Rectal smooth muscle tissue (tissue), 1 donor: Measurements from ENCODE around the gene ARSJ.
"Not testable (repeated sequence)": the region's sequence is repeated elsewhere in the genome, so short reads cannot be mapped to it uniquely, and the experiment has no call there.

ENCODE experiments used
- H3K27ac ChIP-seq: one replicate; pipeline ENCODE4 v1.7.0; 2013; ENCODE audit warnings: low read depth, low read length, inconsistent platforms
- H3K27me3 ChIP-seq: one replicate; pipeline ENCODE4 v1.7.0; 2013; ENCODE audit warnings: low read length; ENCODE audit not compliant: control insufficient read depth, insufficient read depth
- H3K36me3 ChIP-seq: one replicate; pipeline ENCODE4 v1.7.0; 2013; ENCODE audit warnings: low read length; ENCODE audit not compliant: control insufficient read depth, insufficient read depth
- H3K4me1 ChIP-seq: one replicate; pipeline ENCODE4 v1.7.0; 2013; ENCODE audit warnings: low read length; ENCODE audit not compliant: control insufficient read depth, insufficient read depth
- H3K4me3 ChIP-seq: one replicate; pipeline ENCODE4 v1.7.0; 2013; ENCODE audit warnings: low read length
- H3K9ac ChIP-seq: one replicate; pipeline ENCODE4 v1.7.0; 2013; ENCODE audit warnings: low read length

ARSJ gene

GRCh38 chr4:114005569-114006442 lies 26.4 kb upstream of the ARSJ start:
- H3K36me3 ChIP-seq: no peaks in the 10 kb centered on the region
- no peak overlapping the region for H3K4me3 ChIP-seq
- no peak overlapping the region for H3K9ac ChIP-seq
- no peak overlapping the region for H3K27ac ChIP-seq
- H3K4me1 ChIP-seq: no peaks in the 10 kb centered on the region
- H3K27me3 ChIP-seq: no peaks in the 10 kb centered on the region

DNA sequence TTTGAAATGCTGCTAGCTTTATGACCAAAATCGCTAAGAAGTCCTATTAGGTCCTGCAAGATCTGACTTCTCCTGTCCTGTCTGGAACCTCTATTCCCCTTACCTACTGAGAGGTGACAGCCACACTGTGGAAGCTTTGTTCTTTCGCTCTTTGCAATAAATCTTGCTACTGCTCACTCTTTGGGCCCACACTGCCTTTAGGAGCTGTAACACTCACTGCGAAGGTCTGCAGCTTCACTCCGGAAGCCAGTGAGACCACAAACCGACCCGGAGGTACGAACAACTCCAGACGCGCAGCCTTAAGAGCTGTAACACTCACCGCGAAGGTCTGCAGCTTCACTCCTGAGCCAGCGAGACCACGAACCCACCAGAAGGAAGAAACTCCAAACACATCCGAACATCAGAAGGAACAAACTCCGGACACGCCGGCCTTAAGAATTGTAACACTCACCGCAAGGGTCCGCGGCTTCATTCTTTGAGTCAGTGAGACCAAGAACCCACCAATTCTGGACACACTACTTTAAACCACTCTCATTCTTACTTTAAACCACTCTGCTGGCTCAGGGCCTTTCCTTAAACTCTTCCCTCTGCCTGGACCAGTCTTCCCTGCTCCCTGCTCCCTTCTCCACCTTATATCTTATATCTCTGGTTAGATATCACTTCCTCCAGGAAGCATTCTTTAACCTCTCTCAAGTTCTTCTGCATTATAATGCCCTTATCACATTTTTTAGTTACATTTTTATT lies 25.2 kb upstream of the ARSJ start:
- H3K4me3 ChIP-seq, H3K4me1 ChIP-seq, H3K9ac ChIP-seq, H3K27me3 ChIP-seq, H3K36me3 ChIP-seq, H3K27ac ChIP-seq: not testable (repeated sequence)

DNA sequence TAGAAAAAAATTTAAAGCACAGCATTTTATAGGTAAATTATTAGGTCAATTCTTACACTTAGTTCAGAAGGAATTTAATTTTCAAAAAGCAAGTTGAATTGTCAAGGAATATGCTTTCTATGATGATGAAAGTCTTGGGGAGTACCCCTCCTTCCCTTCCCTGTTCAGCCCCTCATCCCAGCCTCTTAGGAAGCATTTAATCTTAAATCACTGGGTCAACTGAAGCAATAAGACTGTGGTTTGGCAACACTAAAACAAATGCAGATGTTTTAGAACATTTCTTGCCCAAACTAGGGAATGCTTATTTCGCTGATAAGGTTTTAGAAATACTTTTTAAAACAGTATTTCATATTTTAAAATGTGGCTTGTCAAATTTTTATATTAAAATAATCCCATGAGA lies 19.1 kb upstream of the ARSJ start:
- H3K27ac ChIP-seq: no peak overlapping the region
- no peaks in the 10 kb centered on the region for H3K4me1 ChIP-seq
- H3K27me3 ChIP-seq: no peaks in the 10 kb centered on the region
- no peak overlapping the region for H3K4me3 ChIP-seq
- no peak overlapping the region for H3K9ac ChIP-seq
- H3K36me3 ChIP-seq: no peaks in the 10 kb centered on the region

DNA sequence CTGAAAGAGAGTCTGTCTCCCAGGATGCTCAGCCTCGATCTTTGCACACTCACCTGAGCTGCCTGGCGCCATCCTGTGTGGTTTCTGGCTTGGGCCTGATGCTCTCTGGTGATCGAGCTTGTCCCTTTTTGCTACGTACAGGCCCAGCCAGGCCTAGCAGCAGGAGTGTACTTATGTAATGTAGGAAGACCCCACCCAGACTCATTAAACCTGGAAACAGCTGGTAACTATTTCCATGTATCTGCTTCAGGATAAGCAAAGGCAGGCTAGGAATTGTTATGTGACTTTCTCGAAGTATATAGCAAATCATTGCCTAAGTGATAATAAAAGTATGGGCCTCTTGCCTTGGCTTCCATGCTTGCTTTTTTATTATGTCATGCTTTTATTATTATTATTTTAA lies 18.6 kb upstream of the ARSJ start:
- Histone ChIP-seq H3K4me1 (no peaks in the 10 kb centered on the region), H3K36me3 (no peaks in the 10 kb centered on the region), H3K9ac (no peak overlapping the region), H3K27ac (no peak overlapping the region), H3K4me3 (no peak overlapping the region), H3K27me3 (no peaks in the 10 kb centered on the region)

- Histone ChIP-seq H3K27ac (no peak overlapping the region), H3K4me3 (no peak overlapping the region), H3K36me3 (no peaks in the 10 kb centered on the region), H3K9ac (no peak overlapping the region), H3K4me1 (no peaks in the 10 kb centered on the region), H3K27me3 (no peaks in the 10 kb centered on the region)
Measured at GRCh38 chr4:113997206-113997605, 17.8 kb upstream of the ARSJ start.

GRCh38 chr4:113996599-113997177 lies 17.2 kb upstream of the ARSJ start:
- Histone ChIP-seq H3K27me3 (no peaks in the 10 kb centered on the region), H3K4me1 (no peaks in the 10 kb centered on the region), H3K4me3 (no peak overlapping the region), H3K36me3 (no peaks in the 10 kb centered on the region), H3K27ac (no peak overlapping the region), H3K9ac (no peak overlapping the region)

DNA sequence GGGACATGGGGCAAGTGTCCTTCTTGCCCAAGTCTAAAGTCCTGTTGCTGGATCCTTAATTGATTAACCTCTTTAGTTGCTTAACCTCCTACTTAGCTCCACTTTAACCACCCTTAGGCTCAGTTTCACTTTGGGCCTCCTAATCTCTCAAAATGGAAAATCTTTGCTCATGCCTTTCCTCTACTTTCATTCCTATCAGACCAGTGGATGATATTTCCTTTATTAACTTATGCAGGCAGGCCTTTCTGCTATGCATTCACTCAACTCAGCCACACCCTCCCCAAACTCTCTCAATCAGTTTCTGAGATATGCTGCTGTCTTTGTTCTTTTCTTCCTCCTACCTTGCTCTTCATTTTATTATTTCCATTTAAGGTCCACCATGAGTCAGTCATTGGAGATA lies 14.4 kb upstream of the ARSJ start:
- no peaks in the 10 kb centered on the region for H3K4me1 ChIP-seq
- H3K27ac ChIP-seq: no peak overlapping the region
- H3K36me3 ChIP-seq: no peaks in the 10 kb centered on the region
- no peak overlapping the region for H3K9ac ChIP-seq
- no peak overlapping the region for H3K4me3 ChIP-seq
- H3K27me3 ChIP-seq: no peaks in the 10 kb centered on the region

DNA sequence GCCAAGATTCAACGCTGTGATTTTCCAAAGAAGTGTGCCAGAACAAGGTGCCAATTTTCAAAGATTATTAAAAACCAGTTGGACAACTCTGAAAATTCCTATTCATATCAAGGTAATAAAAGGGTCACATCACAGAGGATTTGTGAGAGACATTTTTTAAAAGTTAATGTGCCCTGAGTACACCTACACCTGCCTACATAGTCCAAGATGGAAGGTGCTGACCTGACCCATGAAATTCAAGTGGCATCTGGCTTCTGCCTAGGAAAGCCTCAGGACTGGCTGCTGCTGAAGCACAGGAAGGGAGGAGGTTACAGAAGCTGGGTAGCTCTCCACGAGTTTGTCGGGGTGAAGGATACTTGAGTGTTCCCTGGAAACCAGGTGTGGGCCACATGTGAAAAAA lies 11.4 kb upstream of the ARSJ start:
- no peaks in the 10 kb centered on the region for H3K36me3 ChIP-seq
- H3K4me1 ChIP-seq: no peaks in the 10 kb centered on the region
- no peaks in the 10 kb centered on the region for H3K27me3 ChIP-seq
- no peak overlapping the region for H3K27ac ChIP-seq
- H3K9ac ChIP-seq: no peak overlapping the region
- no peak overlapping the region for H3K4me3 ChIP-seq

DNA sequence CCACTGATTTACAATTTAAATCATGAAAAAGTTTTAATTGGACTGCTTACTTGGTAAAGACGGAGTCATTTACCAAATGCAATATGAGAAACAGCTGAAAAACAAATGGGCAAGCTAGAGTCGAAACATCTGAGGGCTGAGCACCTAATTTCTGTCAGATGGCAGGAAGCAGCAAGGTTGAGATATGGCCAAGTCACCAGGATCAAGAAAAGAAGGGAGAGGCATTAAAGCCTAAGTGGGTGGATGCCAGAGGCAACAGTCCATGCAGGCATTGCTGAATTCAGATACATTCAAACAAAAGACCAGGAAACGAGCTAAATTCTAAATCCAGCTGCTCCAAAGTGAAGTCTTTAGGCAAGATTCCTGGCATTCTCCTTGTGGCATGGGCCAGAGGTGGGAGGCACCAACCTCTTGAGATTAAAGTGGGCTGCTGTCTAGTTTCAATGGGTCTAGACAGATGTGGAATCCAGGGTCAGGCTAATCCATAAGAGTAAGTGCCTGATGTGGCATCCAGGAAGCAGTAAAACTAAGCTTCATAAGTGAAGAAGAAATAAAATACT lies 8.0 kb upstream of the ARSJ start:
- Histone ChIP-seq H3K4me1 (no peaks in the 10 kb centered on the region), H3K27ac (no peak overlapping the region), H3K4me3 (no peak overlapping the region), H3K36me3 (no peaks in the 10 kb centered on the region), H3K9ac (no peak overlapping the region), H3K27me3 (no peaks in the 10 kb centered on the region)

- Histone ChIP-seq H3K4me1 (no peaks in the 10 kb centered on the region), H3K27me3 (no peaks in the 10 kb centered on the region), H3K36me3 (no peaks in the 10 kb centered on the region), H3K27ac (no peak overlapping the region), H3K4me3 (no peak overlapping the region), H3K9ac (no peak overlapping the region)
Measured at GRCh38 chr4:113982181-113982580, 2.7 kb upstream of the ARSJ start.

DNA sequence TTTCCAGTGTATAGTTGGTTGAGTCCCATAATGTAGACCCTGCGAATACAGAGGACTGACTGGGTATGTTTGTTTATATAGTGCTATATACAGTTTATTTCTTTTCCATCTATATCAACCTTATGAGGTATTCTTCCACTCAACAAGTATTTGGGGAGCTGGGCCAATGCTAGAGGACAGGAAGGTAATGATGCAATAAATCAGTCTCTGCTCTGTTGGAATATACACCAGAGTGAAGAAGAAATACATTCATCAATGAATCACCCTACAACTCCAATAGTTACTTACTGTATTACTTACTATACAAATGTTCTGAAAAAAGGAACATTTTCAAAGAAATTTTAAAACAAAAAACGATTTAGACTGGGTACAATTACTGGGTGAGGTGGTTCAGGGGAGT lies 2.1 kb upstream of the ARSJ start:
- no peaks in the 10 kb centered on the region for H3K36me3 ChIP-seq
- H3K27ac ChIP-seq: no peak overlapping the region
- H3K4me1 ChIP-seq: no peaks in the 10 kb centered on the region
- no peaks in the 10 kb centered on the region for H3K27me3 ChIP-seq
- no peak overlapping the region for H3K4me3 ChIP-seq
- no peak overlapping the region for H3K9ac ChIP-seq

- Histone ChIP-seq H3K9ac (peak overlapping the region; percentile 92), H3K4me1 (no peaks in the 10 kb centered on the region), H3K27me3 (no peaks in the 10 kb centered on the region), H3K27ac (peak overlapping the region; percentile 86), H3K36me3 (no peaks in the 10 kb centered on the region), H3K4me3 (peak overlapping the region; percentile 93)
Measured at GRCh38 chr4:113979905-113980615, 613 bp upstream of the ARSJ start.
